ENCODE data around the gene MYO5C. TPM values are rescaled to one million over a fixed set of nuclear protein-coding genes. Genes with fewer than 3 reads are reported as not detected.

MYO5C gene
- total and polyA plus RNA-seq, 2 donors from 2014 or later = 4.6 to 41.6 TPM

DNA sequence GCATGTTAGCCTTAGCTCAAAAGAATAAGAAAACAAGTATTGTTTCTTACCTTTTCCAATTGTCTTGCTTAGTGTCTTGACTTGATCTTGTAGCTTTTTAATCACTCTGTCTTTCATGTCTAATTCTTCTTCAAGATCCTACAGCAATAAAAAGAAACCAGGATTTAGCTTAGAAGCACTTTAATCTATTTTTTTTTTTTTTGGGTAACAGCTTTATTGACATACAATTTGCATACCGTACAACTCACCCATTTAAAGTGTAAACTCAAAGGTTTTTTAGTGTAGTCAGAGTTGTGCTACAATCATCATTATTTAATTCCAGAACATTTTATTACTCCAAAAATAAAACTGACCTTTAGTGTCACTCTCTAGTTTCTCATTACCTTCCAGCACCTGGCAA lies 81.1 kb downstream of the MYO5C start:
- TF ChIP-seq, protein P1, sequence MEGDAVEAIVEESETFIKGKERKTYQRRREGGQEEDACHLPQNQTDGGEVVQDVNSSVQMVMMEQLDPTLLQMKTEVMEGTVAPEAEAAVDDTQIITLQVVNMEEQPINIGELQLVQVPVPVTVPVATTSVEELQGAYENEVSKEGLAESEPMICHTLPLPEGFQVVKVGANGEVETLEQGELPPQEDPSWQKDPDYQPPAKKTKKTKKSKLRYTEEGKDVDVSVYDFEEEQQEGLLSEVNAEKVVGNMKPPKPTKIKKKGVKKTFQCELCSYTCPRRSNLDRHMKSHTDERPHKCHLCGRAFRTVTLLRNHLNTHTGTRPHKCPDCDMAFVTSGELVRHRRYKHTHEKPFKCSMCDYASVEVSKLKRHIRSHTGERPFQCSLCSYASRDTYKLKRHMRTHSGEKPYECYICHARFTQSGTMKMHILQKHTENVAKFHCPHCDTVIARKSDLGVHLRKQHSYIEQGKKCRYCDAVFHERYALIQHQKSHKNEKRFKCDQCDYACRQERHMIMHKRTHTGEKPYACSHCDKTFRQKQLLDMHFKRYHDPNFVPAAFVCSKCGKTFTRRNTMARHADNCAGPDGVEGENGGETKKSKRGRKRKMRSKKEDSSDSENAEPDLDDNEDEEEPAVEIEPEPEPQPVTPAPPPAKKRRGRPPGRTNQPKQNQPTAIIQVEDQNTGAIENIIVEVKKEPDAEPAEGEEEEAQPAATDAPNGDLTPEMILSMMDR (IDR thresholded peaks at IDR 0.05; ENCODE audit: borderline replicate concordance, extremely low read depth, insufficient read depth) = no peak
- peaks cover 0 to 9% (median 7%) of the 10 kb centered on the region in 3 donors for H3K36me3 ChIP-seq (ENCODE audit: control insufficient read depth in 2 of 3, insufficient read depth in 3 of 3, low read length in 3 of 3)
- DNase-seq (no peak), FAIRE-seq (no peak)
- intact Hi-C loops (cut with DNase I) = no loop called here
- H3K9ac ChIP-seq (ENCODE audit: low read length in 3 of 3) = no peak overlapping the region
- no peak overlapping the region for H3K27ac ChIP-seq (ENCODE audit: low read depth in 2 of 2, low read length in 2 of 2)
- no peak overlapping the region for H3K4me3 ChIP-seq (ENCODE audit: low read length in 3 of 3)
- no peaks in the 10 kb centered on the region for H3K4me1 ChIP-seq (ENCODE audit: control insufficient read depth in 2 of 3, insufficient read depth in 2 of 3, low read depth in 1 of 3, low read length in 3 of 3)
- H3K27me3 ChIP-seq (ENCODE audit: control insufficient read depth, insufficient read depth, low read length) = no peaks in the 10 kb centered on the region
- no peaks in the 10 kb centered on the region for H3K9me3 ChIP-seq (ENCODE audit: control insufficient read depth in 2 of 3, insufficient read depth in 1 of 3, low read length in 3 of 3)

DNA sequence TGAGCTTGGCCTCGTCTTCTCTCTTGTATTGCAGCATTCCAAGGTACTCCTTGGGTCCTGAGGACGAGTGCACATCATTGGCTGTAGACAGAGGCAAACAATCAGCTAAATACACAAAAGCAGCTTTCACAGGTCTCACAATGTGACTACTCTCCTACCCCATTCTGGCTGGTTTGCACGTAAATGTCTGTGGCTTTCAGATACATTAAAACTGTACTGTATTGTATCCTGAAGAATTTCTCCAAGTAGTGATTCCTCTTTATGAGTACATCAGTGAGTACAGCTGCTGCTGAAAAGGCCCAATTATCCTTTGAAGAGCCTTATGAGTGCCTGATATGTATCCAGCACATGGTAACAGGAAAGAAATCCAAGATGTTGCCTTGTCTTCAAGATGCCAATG lies 82.4 kb downstream of the MYO5C start:
- Histone ChIP-seq H3K9me3 (ENCODE audit: control insufficient read depth in 2 of 3, insufficient read depth in 1 of 3, low read length in 3 of 3) (no peaks in the 10 kb centered on the region), H3K27me3 (ENCODE audit: control insufficient read depth, insufficient read depth, low read length) (no peaks in the 10 kb centered on the region), H3K4me3 (ENCODE audit: low read length in 3 of 3) (no peak overlapping the region), H3K36me3 (ENCODE audit: control insufficient read depth in 2 of 3, insufficient read depth in 3 of 3, low read length in 3 of 3) (peaks cover 0 to 9% (median 5%) of the 10 kb centered on the region in 3 donors), H3K4me1 (ENCODE audit: control insufficient read depth in 2 of 3, insufficient read depth in 2 of 3, low read depth in 1 of 3, low read length in 3 of 3) (no peaks in the 10 kb centered on the region), H3K9ac (ENCODE audit: low read length in 3 of 3) (no peak overlapping the region), H3K27ac (ENCODE audit: low read depth in 2 of 2, low read length in 2 of 2) (no peak overlapping the region)
- intact Hi-C loops (cut with DNase I) = no loop called here
- TF ChIP-seq, protein P1 (IDR thresholded peaks at IDR 0.05; ENCODE audit: borderline replicate concordance, extremely low read depth, insufficient read depth) = no peak
- DNase-seq = no peak
- no peak for FAIRE-seq

GRCh38 chr15:52208306-52208946 lies 87.2 kb downstream of the MYO5C start:
- no peaks in the 10 kb centered on the region for H3K27me3 ChIP-seq (ENCODE audit: control insufficient read depth, insufficient read depth, low read length)
- intact Hi-C loops (cut with DNase I) = no loop called here
- TF ChIP-seq, protein P1 (IDR thresholded peaks at IDR 0.05; ENCODE audit: borderline replicate concordance, extremely low read depth, insufficient read depth) = peak; percentile 64
- no peaks in the 10 kb centered on the region for H3K9me3 ChIP-seq (ENCODE audit: control insufficient read depth in 2 of 3, insufficient read depth in 1 of 3, low read length in 3 of 3)
- H3K36me3 ChIP-seq (ENCODE audit: control insufficient read depth in 2 of 3, insufficient read depth in 3 of 3, low read length in 3 of 3) = peaks cover 0 to 6% (median 4%) of the 10 kb centered on the region in 3 donors
- no peak overlapping the region for H3K9ac ChIP-seq (ENCODE audit: low read length in 3 of 3)
- no peak for FAIRE-seq
- no peaks in the 10 kb centered on the region for H3K4me1 ChIP-seq (ENCODE audit: control insufficient read depth in 2 of 3, insufficient read depth in 2 of 3, low read depth in 1 of 3, low read length in 3 of 3)
- H3K4me3 ChIP-seq (ENCODE audit: low read length in 3 of 3) = no peak overlapping the region
- DNase-seq = peak in 3 of 5 donors; percentile 36 to 55 (median 52)
- no peak overlapping the region for H3K27ac ChIP-seq (ENCODE audit: low read depth in 2 of 2, low read length in 2 of 2)
